Activated CD4-positive, alpha-beta memory T cell treated with anti-CD3 and anti-CD28 coated beads, Interleukin-2, amount 10 ng/mL, durations not matched to agents 7 days and 5 days (primary cell): Measurements from ENCODE around the gene ZFC3H1. TPM values are rescaled to one million over a fixed set of nuclear protein-coding genes. Genes with fewer than 3 reads are reported as not detected.
"Not testable (repeated sequence)": the region's sequence is repeated elsewhere in the genome, so short reads cannot be mapped to it uniquely, and the experiment has no call there.

Experiments used
- CTCF ChIA-PET: fragments of 350-600 bp; sonication (Branson Sonifier 250); formaldehyde crosslinking; loops from one replicate; lab custom pipeline; 2021; ENCODE audit warnings: antibody characterized with exemption, inconsistent platforms; lab: Charles Lee
- POLR2A ChIA-PET: fragments of 350-600 bp; sonication (Branson Sonifier 250); formaldehyde crosslinking; loops from one replicate; lab custom pipeline; 2021; ENCODE audit warnings: antibody characterized with exemption; lab: Charles Lee
- DNase-seq: peaks from one replicate; pipeline ENCODE4 v3.0.0-alpha.2; 2020
- H3K27ac Mint-ChIP-seq: one replicate; pipeline ENCODE4 v1.8.0; 2021; ENCODE audit warnings: mild to moderate bottlenecking, mixed read lengths
- H3K27me3 Mint-ChIP-seq: one replicate; pipeline ENCODE4 v1.8.0; 2021; ENCODE audit warnings: mixed read lengths
- H3K36me3 Mint-ChIP-seq: one replicate; pipeline ENCODE4 v1.8.0; 2021; ENCODE audit warnings: low read depth, mixed read lengths
- H3K4me1 Mint-ChIP-seq: one replicate; pipeline ENCODE4 v1.8.0; 2021; ENCODE audit warnings: mixed read lengths
- H3K4me3 Mint-ChIP-seq: one replicate; pipeline ENCODE4 v1.8.0; 2021; ENCODE audit warnings: mild to moderate bottlenecking, mixed read lengths
- H3K9me3 Mint-ChIP-seq: one replicate; pipeline ENCODE4 v1.8.0; 2021; ENCODE audit warnings: mixed read lengths
- total RNA-seq, 2 experiments: library from RNA; stranded (reverse); gene quantifications; one replicate each; pipeline ENCODE4 v1.2.3, GENCODE V29; 2021

The ZFC3H1 gene
- 10 to 100 TPM; 64.7 to 76.8 TPM for total RNA-seq

- H3K9me3 Mint-ChIP-seq, result no peaks in the 10 kb centered on the region
- DNase-seq, result peak; percentile 93
- H3K36me3 Mint-ChIP-seq, result peaks cover 44% of the 10 kb centered on the region
- H3K4me3 Mint-ChIP-seq, result peak within 1 kb of the TSS; percentile 93
- POLR2A ChIA-PET, result interaction anchor here (0.7 to 4.9 kb wide), 32 partner anchors 8 to 183 kb away, joined by 3 to 218 read pairs (median 5); partner anchors contain the start of genes RAB21, TBC1D15 and TMEM19
- CTCF ChIA-PET, result interaction anchor here (0.6 to 3.4 kb wide), 18 partner anchors 10 to 183 kb away, joined by 3 to 46 read pairs (median 4); partner anchors contain the start of genes RAB21, TBC1D15 and TMEM19
- peak within 1 kb of the TSS; percentile 99 for H3K27ac Mint-ChIP-seq
- H3K27me3 Mint-ChIP-seq, result no peaks in the 10 kb centered on the region
- peaks cover 40% of the 10 kb centered on the region for H3K4me1 Mint-ChIP-seq
Observed at GRCh38 chr12:71663561-71664410, at the start of gene ZFC3H1, which contains the start of gene THAP2. ZFC3H1 (minus strand) TSS chr12:71663848; CDS start chr12:71663610, 238 bp downstream. THAP2 (plus strand) TSS chr12:71664301; CDS start chr12:71664510, 209 bp downstream.

GRCh38 chr12:71710276-71711125, 46.9 kb upstream of the ZFC3H1 start:
- Mint-ChIP-seq H3K36me3 (peaks cover 13% of the 10 kb centered on the region), H3K4me1 (peaks cover 20% of the 10 kb centered on the region), H3K27ac (no peak overlapping the region), H3K27me3 (peaks cover 18% of the 10 kb centered on the region), H3K9me3 (peaks cover 9% of the 10 kb centered on the region), H3K4me3 (no peak overlapping the region)
- ChIA-PET CTCF (no interaction called here), POLR2A (interaction anchor here (0.9 kb wide), 1 partner anchor 9 kb away, joined by 3 read pairs; no protein-coding TSS in a partner anchor)
- DNase-seq, result no peak

- no peak overlapping the region for H3K27ac Mint-ChIP-seq
- H3K4me1 Mint-ChIP-seq, result peaks cover 20% of the 10 kb centered on the region
- H3K9me3 Mint-ChIP-seq, result peaks cover 6% of the 10 kb centered on the region
- H3K36me3 Mint-ChIP-seq, result peaks cover 13% of the 10 kb centered on the region
- no peak for DNase-seq
- POLR2A ChIA-PET, result interaction anchor here (1.0 to 1.8 kb wide), 4 partner anchors 22 to 45 kb away, joined by 3 to 10 read pairs (median 4); partner anchors contain the start of genes THAP2, TMEM19 and ZFC3H1
- peaks cover 14% of the 10 kb centered on the region for H3K27me3 Mint-ChIP-seq
- CTCF ChIA-PET, result interaction anchor here (1.4 kb wide), 1 partner anchor 38 kb away, joined by 4 read pairs; no protein-coding TSS in a partner anchor
- H3K4me3 Mint-ChIP-seq, result no peak overlapping the region
Observed at GRCh38 chr12:71708658-71709057, 45.0 kb upstream of the ZFC3H1 start.

GRCh38 chr12:71704920-71705319, 41.3 kb upstream of the ZFC3H1 start:
- POLR2A ChIA-PET, result no interaction called here
- Mint-ChIP-seq H3K4me3 (no peak overlapping the region), H3K27me3 (no peaks in the 10 kb centered on the region), H3K9me3 (no peaks in the 10 kb centered on the region), H3K27ac (no peak overlapping the region), H3K4me1 (peaks cover 20% of the 10 kb centered on the region), H3K36me3 (peaks cover 18% of the 10 kb centered on the region)
- CTCF ChIA-PET, result interaction anchor here (1.2 kb wide), 1 partner anchor 43 kb away, joined by 4 read pairs; no protein-coding TSS in a partner anchor
- DNase-seq, result no peak

GRCh38 chr12:71703206-71703605, 39.6 kb upstream of the ZFC3H1 start:
- CTCF ChIA-PET, result interaction anchor here (1.3 kb wide), 1 partner anchor 44 kb away, joined by 4 read pairs; no protein-coding TSS in a partner anchor
- Mint-ChIP-seq H3K4me3 (no peak overlapping the region), H3K27ac (no peak overlapping the region), H3K36me3 (peaks cover 35% of the 10 kb centered on the region), H3K9me3 (no peaks in the 10 kb centered on the region), H3K27me3 (no peaks in the 10 kb centered on the region), H3K4me1 (peaks cover 10% of the 10 kb centered on the region)
- POLR2A ChIA-PET, result interaction anchor here (1.1 kb wide), 1 partner anchor 17 kb away, joined by 6 read pairs; the partner anchor contains the start of gene TMEM19
- DNase-seq, result no peak

- Mint-ChIP-seq H3K27me3 (no peaks in the 10 kb centered on the region), H3K4me3 (no peak overlapping the region), H3K4me1 (peaks cover 4% of the 10 kb centered on the region), H3K9me3 (no peaks in the 10 kb centered on the region), H3K36me3 (peaks cover 37% of the 10 kb centered on the region), H3K27ac (no peak overlapping the region)
- no peak for DNase-seq
- ChIA-PET POLR2A (no interaction called here), CTCF (no interaction called here)
Observed at GRCh38 chr12:71702590-71702989, 38.9 kb upstream of the ZFC3H1 start.

- DNase-seq, H3K27me3 Mint-ChIP-seq, H3K4me1 Mint-ChIP-seq, CTCF ChIA-PET, H3K9me3 Mint-ChIP-seq, H3K27ac Mint-ChIP-seq, H3K4me3 Mint-ChIP-seq, POLR2A ChIA-PET: not testable (repeated sequence)
- peaks cover 37% of the 10 kb centered on the region for H3K36me3 Mint-ChIP-seq
Observed at GRCh38 chr12:71702181-71702580, 38.5 kb upstream of the ZFC3H1 start.

- Mint-ChIP-seq H3K27ac (no peak overlapping the region), H3K36me3 (peaks cover 37% of the 10 kb centered on the region), H3K4me3 (no peak overlapping the region), H3K4me1 (no peaks in the 10 kb centered on the region), H3K27me3 (no peaks in the 10 kb centered on the region), H3K9me3 (no peaks in the 10 kb centered on the region)
- POLR2A ChIA-PET, result interaction anchor here (1.6 kb wide), 1 partner anchor 9 kb away, joined by 4 read pairs; no protein-coding TSS in a partner anchor
- CTCF ChIA-PET, result interaction anchor here (2.2 kb wide), 1 partner anchor 10 kb away, joined by 5 read pairs; the partner anchor contains the start of gene TMEM19
- DNase-seq, result no peak
Observed at GRCh38 chr12:71695782-71696181, 32.1 kb upstream of the ZFC3H1 start.

GRCh38 chr12:71694099-71694820, 30.6 kb upstream of the ZFC3H1 start:
- H3K4me1 Mint-ChIP-seq, result peaks cover 3% of the 10 kb centered on the region
- no peak overlapping the region for H3K4me3 Mint-ChIP-seq
- POLR2A ChIA-PET, result interaction anchor here (1.6 kb wide), 1 partner anchor 8 kb away, joined by 4 read pairs; no protein-coding TSS in a partner anchor
- H3K27me3 Mint-ChIP-seq, result no peaks in the 10 kb centered on the region
- no peaks in the 10 kb centered on the region for H3K9me3 Mint-ChIP-seq
- no peak overlapping the region for H3K27ac Mint-ChIP-seq
- peaks cover 24% of the 10 kb centered on the region for H3K36me3 Mint-ChIP-seq
- CTCF ChIA-PET, result interaction anchor here (2.2 kb wide), 1 partner anchor 8 kb away, joined by 5 read pairs; the partner anchor contains the start of gene TMEM19
- no peak for DNase-seq

- H3K4me1 Mint-ChIP-seq, H3K27me3 Mint-ChIP-seq, CTCF ChIA-PET, H3K4me3 Mint-ChIP-seq, H3K9me3 Mint-ChIP-seq, POLR2A ChIA-PET, H3K27ac Mint-ChIP-seq, DNase-seq: not testable (repeated sequence)
- H3K36me3 Mint-ChIP-seq, result peaks cover 18% of the 10 kb centered on the region
Observed at GRCh38 chr12:71693651-71694050, 30.0 kb upstream of the ZFC3H1 start.

GRCh38 chr12:71693126-71693525, 29.5 kb upstream of the ZFC3H1 start:
- H3K36me3 Mint-ChIP-seq, result peaks cover 13% of the 10 kb centered on the region
- no peaks in the 10 kb centered on the region for H3K27me3 Mint-ChIP-seq
- CTCF ChIA-PET, result no interaction called here
- POLR2A ChIA-PET, result no interaction called here
- peaks cover 12% of the 10 kb centered on the region for H3K4me1 Mint-ChIP-seq
- H3K27ac Mint-ChIP-seq, result no peak overlapping the region
- no peak for DNase-seq
- no peaks in the 10 kb centered on the region for H3K9me3 Mint-ChIP-seq
- no peak overlapping the region for H3K4me3 Mint-ChIP-seq
